Ecto neural progenitor cell (in vitro differentiated cells): ENCODE measurements around the gene TCEANC.
"Not testable (repeated sequence)": the region's sequence is repeated elsewhere in the genome, so short reads cannot be mapped to it uniquely, and the experiment has no call there.

ENCODE experiments used
- DNase-seq: peaks from one replicate; pipeline ENCODE4 v3.0.0-alpha.2; 2018; ENCODE audit warnings: low spot score

TCEANC gene

DNA sequence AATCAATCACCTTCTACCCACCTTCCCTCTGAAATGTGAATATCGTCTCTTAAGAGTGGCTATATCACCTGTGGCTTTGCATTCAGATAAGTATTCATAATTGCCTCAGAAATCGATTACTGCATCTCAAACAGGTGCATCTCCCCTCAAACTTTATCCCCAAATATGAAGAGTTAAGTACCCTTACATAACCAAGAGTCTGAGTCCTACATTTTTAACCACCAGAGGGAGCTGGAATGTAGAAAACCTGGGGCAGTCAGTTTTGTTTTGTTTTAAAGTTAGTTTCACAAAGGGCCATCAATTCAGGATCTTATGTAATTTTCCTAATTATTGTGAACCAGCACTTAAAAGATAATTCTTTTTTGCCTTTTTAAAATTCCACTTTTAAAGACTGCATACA is 5.7 kb downstream of the TCEANC start:
- DNase-seq, result no peak

DNA sequence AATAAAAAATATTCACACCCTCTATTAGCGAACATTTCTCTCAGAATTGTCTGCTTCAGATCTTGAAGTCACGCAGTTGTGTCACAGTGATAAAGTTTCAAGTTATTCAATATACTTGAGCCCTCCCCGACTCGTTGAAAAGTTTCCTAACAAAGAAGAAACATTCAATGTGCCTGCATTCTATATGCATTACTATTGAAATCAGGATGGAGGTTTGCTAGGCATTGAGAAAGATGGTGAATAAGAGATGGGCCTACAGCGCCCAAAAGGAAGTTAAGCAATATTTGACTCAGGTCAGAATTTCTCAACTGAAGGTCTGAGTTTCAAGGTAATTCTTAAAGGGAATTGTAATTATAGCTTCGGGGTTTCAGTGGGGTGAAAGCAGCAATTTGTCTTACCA is 6.1 kb downstream of the TCEANC start:
- no peak for DNase-seq

DNA sequence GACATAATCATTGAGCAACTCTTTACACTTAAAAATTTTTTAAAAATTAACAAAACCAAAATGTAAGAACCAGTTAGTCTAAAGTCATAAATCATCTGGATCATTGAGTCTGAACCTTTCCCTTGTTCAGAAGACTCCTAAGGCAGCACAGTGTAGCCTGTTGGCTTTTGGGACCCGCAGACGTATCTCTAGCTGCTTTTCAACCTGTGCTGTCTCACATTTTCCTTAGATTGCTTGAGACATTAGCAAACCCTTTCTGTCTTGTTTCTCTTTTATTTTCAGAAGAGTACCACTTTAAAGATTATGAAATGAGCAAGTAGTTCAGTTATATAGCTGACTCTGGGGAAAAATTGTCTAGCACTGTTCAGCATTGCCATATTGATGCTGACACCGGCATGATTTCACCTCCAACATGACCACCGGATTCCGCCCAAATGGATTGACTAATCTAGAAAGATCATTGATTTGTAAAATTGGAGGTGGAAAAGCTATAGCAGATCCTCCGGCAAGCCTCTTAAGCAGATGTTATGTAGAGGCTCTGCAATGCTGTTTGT is 8.9 kb downstream of the TCEANC start:
- no peak for DNase-seq

DNA sequence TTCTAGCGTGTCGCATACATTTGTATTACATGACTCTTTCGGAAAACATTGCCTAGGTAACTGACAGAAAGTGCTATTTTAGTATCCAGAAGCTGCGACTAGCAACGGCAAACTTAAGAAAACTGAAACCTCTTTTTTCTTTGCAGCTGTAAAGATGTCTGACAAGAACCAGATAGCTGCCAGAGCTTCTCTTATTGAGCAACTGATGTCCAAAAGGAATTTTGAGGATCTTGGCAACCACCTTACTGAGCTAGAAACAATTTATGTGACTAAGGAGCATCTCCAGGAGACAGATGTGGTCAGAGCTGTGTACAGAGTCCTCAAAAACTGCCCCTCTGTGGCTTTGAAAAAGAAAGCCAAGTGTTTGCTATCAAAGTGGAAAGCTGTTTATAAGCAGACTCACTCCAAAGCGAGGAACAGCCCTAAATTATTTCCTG is 9.4 kb downstream of the TCEANC start:
- no peak for DNase-seq

DNA sequence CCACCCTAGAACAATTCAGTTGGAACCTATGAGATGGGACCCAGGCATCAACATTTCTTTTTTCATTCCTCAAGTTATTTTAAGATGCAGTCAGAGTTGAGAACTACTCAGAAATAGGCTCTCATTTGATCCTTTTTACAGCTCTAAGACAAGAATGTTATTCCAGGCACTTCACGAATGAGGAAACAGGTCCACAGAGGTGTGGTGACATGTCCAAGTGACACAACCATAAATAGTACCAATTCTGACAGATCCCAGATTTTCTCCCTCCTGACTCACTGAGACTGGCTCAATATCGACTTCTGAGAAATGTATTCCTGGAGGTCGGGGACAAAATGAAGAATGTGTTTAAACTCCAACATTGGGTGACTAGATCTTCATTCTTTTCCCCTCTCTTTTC is 11.1 kb downstream of the TCEANC start:
- no peak for DNase-seq

DNA sequence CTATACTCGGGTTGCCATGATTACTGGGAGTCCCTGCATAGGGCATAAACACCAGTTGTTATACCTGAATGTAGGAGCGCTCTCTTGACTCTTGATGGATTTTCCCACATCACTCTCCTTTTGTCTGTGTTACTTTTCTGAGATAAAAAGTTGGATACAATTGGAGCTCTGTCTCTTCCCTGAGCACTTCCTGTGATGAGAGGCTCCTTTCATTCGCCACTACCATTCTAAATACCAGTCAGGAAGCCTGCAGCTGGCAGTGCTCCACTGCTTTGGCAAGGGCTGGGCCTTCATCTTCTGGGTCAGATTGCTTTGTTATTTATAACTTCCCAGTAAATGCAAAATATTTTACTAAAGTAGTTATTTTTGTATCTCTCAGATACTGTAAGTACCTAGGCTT is 13.9 kb downstream of the TCEANC start:
- no peak for DNase-seq

DNA sequence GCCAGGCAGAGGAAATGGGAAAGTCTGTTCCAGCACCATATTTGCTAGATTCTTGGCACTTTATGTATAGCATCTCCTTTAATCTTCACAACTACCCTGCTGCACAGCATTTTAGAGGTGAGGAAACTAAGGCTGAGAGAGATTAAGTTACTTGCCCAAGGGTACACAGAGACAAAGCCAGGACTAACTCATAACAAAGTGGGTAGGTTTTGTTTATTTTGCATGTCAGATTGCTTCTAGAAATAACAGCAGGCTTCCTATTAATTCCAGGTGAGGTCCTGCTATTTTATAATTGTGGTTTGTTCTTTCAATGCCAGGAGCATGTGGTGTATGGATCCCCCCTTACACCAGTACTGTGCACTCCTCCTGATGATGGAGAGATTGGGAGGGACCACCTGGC is 15.0 kb downstream of the TCEANC start:
- no peak for DNase-seq

DNA sequence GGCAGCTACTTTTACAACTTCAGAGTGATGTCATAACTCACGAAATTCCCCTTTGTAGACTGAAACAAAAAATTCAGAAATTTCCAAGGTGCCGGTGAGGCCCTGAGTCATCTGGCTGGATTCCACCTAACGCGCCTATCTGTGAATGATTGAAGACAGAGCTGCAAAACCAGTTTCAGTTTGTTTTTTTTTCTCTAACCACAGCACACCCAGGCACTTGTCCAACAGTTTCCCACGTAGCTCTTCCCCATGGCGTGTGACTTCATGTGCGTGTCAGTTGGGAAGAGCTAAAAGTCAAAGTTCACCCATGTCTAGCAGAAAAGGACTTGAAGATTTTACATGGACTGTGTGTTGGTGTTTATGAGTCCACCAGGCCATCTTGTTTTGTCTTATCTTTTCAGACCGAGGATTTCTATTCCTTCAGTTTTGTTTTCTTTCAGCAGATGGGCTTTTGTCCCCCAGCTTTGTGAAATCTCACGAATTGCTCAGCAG is 16.4 kb downstream of the TCEANC start:
- DNase-seq, result no peak

DNA sequence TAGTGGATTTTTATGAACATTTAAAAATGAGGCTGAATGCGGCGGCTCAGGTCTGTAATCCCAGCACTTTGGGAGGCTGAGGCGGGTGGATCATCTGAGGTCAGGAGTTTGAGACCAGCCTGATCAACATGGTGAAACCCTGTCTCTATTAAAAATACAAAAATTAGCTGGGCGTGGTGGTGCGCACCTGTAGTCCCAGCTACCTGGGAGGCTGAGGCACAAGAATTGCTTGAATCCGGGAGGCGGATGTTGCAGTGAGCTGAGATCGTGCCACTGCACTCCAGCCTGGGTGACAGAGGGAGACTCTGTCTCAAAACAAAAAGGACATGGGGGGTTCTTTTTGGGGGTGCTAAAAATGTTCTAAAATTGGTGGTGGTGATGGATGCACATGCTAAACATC is 16.8 kb downstream of the TCEANC start:
- not testable (repeated sequence) for DNase-seq

DNA sequence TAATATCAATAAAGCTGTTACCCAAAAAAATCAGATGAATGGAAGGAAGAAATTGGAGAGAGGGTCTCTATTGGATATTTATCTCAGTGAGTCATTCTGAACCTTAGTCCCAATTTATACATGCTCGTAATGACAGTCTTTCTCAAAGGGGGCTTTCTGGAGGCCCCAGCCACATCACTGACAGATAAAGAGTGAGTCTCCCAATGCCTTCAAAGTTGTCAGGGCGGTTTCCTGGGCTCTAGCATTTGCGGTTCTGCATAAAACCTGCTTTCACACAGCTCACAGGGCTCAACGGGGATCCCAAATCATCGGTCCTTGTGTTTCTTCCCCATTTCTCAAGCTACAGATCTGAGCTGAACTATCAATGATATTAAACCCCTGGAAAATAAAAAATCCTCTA is 17.3 kb downstream of the TCEANC start:
- no peak for DNase-seq

DNA sequence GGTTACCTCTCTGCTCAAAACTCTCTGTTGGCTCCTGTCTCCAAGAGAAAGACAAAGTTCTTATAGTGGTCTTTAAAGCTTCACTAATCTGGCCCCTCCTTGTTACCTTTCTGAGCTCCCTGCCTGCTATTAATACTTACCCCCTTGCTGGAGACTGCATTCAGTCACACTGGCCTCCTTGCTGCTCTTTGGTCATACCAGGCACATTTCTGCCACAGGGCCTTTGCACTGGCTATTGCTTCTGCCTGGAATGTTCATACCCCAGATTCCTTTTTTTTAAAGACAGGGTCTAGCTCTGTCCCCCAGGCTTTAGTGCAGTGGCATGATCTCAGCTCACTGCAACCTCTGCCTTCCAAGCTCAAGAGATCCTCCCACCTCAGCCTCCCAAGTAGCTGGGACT is 20.1 kb downstream of the TCEANC start:
- DNase-seq, result no peak

DNA sequence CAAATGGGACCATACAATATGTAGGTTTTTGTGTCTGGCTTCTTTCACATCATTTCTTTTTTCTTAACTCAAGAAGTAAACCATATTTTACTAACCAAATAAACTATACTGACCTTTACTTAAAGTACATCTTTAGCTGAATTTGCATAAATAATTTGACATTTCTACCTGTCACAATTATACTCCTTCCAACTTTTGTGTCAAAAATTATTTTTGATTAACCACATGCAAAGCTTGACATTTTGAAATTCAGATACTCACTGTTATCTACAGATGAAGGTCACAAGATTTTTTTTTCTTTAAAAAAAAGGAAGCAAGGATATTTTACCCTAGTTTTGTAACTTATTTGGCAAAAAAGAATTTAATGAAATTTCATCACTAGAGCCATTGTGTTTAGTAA is 23.9 kb downstream of the TCEANC start:
- DNase-seq, result no peak

DNA sequence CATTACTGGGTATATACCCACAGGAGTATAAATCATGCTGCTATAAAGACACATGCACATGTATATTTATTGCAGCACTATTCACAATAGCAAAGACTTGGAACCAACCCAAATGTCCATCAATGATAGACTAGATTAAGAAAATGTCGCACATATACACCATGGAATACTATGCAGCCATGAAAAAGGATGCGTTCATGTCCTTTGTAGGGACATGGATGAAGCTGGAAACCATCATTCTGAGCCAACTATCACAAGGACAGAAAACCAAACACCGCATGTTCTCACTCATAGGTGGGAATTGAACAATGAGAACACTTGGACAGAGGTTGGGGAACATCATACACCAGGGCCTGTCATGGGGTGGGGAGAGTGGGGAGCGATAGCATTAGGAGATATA is 26.8 kb downstream of the TCEANC start:
- DNase-seq, result not testable (repeated sequence)

DNA sequence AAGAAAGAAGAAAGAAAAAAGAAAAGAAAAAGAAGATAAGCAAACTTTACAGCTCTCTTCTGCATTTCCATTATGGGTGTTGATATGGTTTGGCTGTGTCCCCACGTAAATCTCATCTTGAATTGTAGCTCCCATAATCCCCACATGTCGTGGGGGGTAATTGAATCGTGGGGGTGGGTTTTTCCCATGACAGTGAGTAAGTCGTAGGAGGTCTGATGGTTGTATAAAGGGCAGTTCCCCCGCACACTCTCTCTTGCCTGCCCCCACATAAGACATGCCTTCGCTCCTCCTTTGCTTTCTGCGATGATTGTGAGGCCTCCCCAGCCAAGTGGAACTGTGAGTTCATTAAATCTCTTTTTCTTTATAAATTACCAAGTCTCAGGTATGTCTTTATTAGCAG is 28.7 kb downstream of the TCEANC start:
- no peak for DNase-seq

DNA sequence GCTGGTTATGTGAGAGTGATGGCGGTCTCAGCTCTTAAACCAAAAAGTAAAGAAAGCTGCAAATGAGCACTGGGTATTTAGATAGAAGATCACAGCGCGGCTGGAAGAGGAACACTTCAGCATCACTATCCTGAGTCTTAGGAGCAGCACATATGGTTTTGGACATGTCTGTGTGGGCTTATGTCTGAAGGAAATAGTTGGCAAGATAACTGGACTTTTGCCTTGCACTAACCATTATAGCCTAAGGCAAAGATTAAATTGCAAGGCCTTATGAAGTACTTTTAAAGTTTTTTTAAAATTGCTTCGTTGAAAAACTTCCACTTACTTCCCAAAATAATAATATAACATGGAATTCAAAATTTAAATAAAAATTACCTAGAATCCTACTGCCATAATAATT is 31.4 kb downstream of the TCEANC start:
- DNase-seq, result no peak

DNA sequence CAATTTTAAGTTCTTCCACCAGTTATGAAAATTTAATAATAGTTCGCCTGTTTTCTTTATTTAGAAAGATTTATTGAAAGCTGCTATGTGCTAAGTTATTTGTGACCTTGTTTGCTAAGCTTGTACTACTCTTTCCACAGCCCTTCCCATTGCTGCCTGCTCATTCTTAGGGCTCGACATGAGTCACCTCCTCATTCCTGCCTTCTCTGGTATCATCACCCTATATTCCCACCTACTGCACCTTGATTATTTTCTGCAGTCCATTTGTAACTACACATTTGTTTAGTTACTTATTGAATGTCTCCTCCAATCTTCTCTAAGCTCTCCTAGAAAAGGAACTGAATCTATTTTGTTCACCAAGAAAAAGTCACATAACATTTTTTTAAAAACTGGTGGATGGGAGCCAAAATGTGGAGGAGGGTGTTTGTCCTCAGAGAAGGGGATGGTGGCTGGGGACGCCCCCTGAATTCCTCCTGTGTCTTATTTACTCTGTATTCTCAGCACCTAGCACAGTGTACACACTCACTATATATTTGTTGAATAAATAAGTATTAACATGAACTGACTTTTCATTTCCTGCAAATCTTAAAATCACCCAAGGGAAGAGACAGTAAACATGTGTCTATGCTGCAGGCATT is 32.3 kb downstream of the TCEANC start:
- DNase-seq, result no peak

DNA sequence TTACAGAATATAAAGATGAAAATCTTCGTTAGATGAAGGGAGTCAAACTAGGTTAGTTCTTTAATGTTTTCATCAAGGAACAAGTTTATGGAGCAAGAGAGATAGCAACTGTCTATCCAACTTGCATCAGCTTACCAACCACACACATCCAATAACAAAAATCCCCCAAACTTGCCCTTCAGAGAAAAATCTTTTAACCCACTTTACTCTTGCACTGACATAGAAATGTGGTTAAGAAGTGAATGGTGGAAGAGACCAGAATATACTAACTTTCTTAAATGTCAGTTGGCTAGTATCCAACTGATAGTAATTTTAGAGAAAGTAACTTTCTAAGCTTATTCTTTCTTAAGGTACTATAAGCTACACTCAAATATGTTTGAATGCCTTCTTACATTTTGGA is 34.3 kb downstream of the TCEANC start:
- DNase-seq, result no peak

DNA sequence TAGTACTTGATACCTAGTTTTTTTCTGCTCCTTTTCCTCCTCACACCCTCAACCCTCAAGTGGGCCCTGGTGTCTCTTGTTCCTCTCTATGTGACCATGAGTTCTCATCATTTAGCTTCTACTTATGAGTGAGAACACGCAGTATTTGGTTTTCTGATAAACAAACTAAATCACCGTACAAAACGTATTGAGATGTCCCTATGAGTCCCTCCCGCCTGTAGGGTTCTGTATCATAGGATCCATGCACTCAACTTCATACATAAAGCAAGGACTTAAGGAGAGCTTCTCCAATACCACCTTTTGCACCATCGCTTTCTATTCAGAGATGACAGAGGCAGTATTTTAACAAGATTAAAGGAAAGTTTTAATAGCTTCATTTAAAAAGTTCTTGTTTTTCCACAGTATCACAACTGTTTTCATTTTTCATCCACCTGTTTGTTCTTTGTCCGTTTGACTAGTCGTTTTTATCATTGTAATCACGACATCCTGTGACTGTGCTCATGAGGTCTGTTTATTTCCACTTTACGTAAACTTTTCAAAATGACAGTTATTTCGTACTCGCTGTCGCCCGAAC is 35.5 kb downstream of the TCEANC start:
- no peak for DNase-seq

DNA sequence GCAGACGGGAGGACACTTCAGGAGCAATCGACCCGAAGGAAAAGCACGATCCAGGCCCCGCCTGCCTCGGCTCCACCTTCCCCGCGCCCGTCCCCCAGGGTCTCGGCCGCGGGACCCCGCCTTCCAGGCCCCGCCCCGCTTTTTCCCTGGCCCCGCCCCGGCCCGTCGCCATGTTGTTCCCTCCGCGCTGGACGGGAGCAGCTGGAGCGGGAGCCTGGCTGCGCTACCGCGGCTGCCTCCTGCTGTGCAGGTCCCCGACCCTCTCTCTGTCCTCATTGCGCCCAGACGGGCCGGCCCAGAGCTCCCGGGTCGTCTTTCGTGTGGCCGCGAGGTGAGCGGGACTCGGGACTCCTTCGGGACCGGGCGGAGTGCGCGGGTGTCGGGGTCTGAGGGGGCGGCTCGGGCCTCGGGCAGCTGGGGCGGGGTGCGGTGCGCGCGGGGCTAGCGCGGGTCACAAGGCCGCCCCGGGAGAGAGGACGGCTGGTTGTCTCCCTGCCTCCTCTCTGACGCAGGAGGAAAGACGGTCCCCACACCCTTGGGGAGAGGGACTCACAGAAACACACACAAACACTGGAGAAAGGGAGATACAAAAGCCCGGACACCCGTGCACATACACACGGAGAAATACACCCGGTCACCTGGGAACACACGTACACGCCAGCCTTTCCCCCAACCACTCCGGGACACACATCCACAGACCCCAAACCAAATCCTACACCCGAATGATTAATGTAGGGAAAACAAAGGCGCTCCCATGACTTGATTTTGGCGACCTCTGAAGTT is 36.2 kb downstream of the TCEANC start, which contains the start of gene RAB9A:
RAB9A (plus strand) TSS at position 171 of the 783 bp plus-strand sequence. CDS start 19,619 bp downstream, outside the sequence.
- peak; percentile 89 for DNase-seq

DNA sequence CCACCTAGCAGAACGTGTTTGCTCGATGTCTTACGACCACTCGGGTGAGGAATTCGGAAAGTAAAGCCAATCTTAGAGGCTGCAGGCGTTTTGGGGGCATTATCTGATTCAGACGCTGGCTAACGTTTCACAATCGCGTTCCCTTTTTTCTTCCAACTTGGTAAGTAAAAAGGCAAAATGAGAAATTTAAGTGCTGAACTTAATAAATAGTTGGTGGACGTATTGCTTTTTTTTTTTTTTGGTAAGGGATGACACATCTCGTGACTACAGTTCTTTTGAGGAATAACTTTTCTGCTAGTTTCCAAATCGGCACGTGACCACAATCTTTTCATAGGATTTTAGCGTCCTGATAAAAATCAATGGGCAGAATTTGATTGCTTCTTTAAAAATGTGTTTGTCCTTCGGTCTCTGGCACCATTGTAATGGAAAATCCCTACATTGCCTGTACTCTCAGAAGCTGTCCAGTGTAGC is 36.8 kb downstream of the TCEANC start:
- no peak for DNase-seq

DNA sequence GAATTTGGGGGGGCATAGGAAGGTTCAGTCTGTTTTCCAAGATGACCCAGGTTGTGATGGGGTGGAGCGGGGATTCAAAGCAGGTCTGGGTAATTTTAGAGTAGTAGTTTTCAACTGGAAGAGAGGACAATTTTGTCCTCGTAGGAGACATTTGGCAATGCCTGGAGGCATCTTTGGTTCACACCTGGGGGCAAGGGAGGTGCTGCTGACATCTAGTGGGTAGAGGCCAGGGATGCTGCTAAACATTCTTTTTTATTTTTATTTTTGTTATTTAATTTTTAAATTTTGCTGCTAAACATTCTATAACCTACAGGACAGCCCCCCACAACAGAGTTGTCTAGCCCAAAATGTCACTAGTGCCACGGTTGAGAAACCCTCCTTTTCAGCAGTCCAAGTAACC is 37.9 kb downstream of the TCEANC start:
- DNase-seq, result no peak

DNA sequence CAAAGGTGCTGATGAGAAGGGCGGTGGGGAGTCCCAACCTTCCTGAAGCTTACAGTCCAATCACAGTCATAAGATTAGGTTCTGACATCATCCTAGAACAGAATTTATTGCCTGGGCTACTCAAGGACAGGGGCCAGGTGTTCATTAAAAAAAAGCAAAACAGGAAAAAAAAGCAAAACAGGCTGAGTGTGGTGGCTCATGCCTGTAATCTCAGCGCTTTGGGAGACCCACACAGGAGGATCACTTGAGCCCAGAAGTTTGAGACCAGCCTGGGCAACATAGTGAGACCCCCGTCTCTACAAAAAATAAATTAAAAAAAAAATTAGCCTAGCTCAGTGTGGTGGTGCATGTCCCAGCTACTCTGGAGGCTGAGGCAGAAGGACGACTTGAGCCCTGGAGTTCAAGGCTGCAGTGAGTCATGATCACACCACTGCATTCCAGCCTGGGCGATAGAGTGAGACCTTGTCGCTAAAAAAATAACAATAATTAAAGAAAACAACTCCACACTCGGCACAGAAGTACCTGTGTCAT is 39.0 kb downstream of the TCEANC start:
- no peak for DNase-seq
